ENCODE measurements around the gene PPAN. TPM values are rescaled to one million over a fixed set of nuclear protein-coding genes. Genes with fewer than 3 reads are reported as not detected.

PPAN gene, protein sequence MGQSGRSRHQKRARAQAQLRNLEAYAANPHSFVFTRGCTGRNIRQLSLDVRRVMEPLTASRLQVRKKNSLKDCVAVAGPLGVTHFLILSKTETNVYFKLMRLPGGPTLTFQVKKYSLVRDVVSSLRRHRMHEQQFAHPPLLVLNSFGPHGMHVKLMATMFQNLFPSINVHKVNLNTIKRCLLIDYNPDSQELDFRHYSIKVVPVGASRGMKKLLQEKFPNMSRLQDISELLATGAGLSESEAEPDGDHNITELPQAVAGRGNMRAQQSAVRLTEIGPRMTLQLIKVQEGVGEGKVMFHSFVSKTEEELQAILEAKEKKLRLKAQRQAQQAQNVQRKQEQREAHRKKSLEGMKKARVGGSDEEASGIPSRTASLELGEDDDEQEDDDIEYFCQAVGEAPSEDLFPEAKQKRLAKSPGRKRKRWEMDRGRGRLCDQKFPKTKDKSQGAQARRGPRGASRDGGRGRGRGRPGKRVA
- 81.1 TPM for total RNA-seq

DNA sequence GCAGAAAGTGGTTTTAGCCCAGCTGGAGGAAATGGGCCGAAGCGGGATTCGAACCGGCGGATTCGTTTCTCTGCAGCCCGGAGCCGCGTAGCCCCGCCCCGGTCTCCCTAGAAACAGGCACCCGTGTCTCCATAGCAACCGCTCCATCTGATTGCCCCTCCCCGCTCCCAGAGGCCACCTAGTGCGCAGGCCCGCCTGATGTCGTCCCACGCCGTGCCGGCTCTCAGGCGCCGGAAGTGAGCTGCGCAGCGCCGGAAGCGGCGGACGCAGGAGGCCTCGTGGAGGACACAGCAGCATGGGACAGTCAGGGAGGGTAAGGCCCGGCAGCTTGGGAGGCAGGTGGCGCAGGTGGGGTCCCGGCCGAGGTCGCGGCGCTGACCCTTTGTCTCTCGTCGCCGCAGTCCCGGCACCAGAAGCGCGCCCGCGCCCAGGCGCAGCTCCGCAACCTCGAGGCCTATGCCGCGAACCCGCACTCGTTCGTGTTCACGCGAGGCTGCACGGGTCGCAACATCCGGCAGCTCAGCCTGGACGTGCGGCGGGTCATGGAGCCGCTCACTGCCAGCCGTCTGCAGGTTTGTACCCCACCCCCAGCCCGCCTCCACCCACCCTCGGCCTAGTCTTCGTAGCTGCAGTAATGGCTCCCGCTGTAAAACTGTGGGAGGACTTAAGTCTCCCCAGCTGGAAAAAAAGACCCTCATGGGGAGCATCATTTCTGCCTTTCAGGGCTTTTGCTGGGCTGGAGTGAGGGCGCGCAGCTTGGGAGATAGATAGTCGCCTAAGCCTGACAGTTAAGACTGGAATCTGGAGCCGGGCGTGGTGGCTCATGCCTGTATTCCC lies at the start of gene PPAN:
Gene PPAN (plus strand): TSS at position 263 of the 837 bp plus-strand sequence. CDS start 33 bp downstream, at position 296.
- DNase-seq (ENCODE audit: low read depth in 2 of 3, low spot score in 2 of 3) = peak; percentile 96 to 99 (median 98)

DNA sequence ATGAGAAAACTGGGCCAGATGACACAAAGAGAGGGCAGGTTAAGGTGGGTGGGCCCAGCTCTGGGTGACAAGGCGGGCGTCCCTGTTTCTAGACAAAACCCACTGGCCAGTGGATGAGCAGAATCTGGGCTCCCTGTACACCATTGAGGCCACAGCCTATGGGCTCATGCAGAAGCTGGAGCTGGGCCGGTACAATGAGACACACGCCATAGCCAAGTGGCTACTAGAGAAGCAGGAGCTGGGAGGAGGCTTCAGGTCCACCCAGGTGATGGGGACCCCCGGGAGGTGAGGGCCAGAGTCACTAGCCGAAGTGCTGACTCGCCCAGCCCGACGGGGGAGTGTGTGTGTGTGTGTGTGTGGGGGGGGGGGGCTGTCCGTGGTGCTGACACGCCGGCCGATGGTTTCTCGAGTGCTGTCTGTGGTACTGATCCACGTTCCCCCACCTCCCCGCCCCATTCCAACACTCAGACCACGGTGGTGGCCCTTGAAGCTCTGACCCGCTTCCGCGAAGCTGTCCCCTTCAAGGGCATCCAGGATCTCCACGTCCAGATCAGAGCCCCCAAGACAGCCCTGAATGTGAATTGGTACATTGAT lies 44.3 kb upstream of the PPAN start:
- peak in 1 of 3 donors; percentile 9 for DNase-seq (ENCODE audit: low read depth in 2 of 3, low spot score in 2 of 3)

DNA sequence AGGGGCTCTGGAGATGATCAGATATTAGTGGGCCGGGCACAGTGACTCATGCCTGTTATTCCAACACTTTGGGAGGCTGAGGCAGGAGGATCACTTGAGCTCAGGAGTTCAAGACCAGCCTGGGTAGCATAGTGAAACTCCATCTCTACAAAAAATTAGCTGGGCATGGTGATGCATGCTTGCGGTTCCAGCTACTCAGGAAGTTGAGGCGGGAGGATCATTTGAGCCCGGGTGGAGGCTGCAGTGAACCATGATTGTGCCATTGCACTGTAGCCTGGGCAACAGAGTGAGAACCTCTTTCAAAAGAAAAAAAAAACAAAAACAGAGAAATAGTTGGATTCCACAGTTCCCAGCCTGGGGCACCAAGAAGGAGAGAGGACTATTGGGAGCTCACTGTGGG lies 38.0 kb upstream of the PPAN start:
- DNase-seq (ENCODE audit: low read depth in 2 of 3, low spot score in 2 of 3) = no peak

DNA sequence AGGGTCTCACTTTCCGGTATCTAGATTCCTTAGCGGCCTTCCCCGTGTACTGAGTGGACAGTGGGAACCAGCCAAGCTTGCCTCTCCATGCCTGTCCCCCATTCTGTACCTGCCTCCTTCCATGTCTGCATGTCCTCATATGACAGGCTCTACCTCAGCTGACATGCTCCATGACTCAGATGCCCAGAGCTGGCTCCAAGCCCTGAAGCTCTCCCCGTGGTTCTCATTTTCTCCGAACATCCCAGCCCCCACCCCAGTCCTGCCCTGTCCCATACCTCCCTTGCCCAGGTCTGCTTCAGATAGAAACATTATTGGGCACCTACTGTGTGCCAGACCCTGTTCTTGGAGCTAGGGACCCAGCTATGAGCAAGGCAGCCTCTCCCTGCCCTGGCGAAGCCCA lies 37.1 kb upstream of the PPAN start:
- DNase-seq (ENCODE audit: low read depth in 2 of 3, low spot score in 2 of 3) = no peak

DNA sequence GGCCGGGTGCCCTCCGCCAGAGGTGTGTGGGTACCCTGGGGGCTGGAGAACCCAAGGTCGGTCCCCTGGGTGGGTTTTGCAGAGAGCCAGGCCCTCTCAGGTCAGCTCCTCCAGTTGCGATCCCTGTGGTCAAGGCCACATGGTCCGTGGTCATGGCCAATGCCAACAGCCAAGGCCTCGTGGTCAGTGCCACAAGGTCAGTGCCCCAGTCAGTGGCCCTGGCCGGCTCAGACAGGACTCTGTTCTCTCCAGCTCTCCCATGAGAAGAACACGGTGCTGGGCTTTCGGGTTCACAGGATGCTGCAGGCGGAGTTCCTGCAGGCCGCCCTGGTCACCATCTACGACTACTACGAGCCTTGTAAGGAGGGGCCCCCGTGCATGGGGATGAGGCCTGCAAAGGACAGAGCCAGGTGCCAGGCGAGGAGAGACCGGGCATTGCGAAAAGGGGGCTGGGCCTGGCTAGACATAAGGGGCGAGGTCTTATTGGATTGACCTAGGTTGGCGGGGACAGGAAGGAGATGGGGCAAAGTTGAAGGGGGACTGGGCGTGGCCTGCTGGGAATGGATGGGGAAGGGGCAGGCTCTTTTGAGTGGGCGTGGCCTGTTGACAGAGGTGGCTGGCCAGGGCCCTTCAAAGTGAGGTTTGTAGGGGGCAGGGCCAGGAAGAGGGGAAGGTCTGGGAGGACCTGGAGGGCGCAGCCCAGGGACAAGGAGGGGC lies 35.3 kb upstream of the PPAN start:
- no peak for DNase-seq (ENCODE audit: low read depth in 2 of 3, low spot score in 2 of 3)

DNA sequence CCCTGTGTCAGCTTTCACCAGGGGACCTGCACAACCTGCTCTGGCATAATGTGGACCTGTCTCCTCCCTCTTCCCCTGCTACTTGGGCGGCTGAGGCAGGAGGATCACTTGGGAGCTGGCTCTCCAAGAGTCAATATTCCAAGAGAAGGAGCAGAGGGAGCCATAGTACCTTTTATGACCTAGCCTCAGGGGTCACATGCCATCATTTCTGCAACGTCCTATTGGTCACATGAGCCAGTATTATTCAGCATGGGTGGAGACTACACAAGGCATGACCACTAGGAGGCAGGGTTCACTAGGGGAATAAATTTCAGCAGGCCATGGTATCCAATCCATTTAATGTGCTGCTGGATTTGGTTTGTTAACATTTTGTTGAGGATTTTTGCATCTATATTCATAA lies 32.0 kb upstream of the PPAN start:
- DNase-seq (ENCODE audit: low read depth in 2 of 3, low spot score in 2 of 3) = peak in 1 of 3 donors; percentile 58

DNA sequence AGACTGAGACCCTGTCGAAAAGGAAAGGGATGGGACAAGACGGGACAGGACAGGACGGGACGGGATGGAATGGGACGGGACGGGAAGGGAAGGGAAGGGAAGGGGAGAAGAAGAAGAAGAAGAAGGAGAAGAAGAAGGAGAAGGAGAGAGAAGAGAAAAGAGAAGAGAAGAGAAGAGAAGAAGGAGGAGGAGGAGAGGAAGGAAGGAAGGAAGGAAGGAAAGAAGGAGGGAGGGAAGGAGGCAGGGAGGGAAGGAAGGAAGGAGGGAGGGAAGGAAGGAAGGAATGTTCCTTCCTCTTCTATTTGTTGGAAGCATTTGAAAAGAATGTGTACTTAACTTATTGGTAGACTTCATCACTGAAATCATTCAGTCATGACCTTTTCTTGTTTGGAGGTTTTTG lies 29.6 kb upstream of the PPAN start:
- no peak for DNase-seq (ENCODE audit: low read depth in 2 of 3, low spot score in 2 of 3)

DNA sequence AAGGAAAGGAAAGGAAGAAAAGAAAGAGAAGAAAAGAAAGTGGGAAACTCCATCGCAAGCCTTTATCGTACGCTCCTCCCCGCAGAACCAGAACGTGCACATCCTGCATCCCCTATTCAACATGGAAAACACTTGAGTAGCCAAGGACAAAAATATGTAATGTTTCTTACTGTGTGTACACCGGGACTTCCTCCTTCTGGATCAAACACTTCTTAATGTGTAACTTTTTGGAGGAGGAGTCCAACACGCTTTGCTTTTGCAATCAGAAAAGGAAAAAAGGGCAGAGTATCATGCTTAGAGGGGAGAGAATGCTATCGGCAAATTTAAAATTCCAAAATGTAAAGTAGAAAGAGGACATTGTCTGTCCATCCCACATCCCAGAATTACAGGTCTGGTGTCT lies 27.8 kb upstream of the PPAN start:
- DNase-seq (ENCODE audit: low read depth in 2 of 3, low spot score in 2 of 3) = no peak

DNA sequence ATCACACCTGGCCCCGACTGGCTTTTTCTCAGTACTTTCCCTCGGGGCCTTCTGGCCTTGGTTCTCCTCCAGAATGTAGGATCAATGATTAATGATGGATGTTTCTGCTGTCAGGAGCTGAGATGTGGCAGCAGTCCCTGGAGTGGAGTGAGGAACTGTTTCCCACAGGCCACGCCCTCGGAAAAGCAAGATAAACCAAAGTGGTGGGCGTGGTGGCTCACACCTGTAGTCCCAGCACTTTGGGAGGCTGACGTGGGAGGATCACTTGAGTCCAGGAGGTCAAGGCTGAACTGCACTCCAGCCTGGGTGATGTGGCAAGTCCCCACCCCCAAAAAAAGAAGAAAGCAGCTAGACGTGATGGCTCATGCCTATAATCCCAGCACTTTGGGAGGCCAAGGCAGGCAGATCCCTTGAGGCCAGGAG lies 27.1 kb upstream of the PPAN start:
- no peak for DNase-seq (ENCODE audit: low read depth in 2 of 3, low spot score in 2 of 3)

DNA sequence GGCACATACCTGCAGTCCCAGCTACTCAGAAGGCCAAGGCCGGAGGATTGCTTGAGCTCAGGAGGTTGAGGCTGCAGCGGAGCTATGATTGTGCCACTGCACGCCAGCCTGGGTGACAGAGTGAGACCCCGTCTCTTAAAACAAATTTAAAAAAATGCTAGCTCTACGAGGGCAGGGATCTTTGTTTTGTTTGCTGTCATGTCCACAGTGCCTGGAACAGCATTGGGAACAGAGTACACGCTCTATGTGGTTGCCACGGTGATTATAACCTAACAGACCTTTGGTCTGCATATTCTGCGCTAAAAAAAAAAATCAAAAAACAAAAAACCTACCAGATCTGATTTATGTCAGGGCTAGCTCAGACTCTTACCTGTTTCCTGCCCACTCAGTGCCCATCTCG lies 22.3 kb upstream of the PPAN start:
- DNase-seq (ENCODE audit: low read depth in 2 of 3, low spot score in 2 of 3) = no peak

DNA sequence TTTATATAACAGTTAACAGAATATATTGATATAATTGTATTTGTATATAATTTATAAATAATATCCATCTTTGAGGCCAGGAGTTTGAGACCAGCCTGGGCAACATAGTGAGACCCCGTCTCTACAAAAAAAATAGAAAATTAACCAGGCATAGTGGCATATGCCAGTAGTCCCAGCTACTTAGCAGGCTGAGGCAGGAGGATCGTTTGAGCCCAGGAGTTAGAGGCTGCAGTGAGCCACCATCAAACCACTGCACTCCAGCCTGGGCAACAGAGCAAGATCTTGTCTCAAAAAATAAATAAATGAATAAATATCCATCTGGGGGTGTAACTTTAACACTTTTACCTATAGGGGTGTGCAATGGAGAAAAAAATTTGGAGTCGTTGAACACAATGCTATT lies 21.4 kb upstream of the PPAN start:
- no peak for DNase-seq (ENCODE audit: low read depth in 2 of 3, low spot score in 2 of 3)

DNA sequence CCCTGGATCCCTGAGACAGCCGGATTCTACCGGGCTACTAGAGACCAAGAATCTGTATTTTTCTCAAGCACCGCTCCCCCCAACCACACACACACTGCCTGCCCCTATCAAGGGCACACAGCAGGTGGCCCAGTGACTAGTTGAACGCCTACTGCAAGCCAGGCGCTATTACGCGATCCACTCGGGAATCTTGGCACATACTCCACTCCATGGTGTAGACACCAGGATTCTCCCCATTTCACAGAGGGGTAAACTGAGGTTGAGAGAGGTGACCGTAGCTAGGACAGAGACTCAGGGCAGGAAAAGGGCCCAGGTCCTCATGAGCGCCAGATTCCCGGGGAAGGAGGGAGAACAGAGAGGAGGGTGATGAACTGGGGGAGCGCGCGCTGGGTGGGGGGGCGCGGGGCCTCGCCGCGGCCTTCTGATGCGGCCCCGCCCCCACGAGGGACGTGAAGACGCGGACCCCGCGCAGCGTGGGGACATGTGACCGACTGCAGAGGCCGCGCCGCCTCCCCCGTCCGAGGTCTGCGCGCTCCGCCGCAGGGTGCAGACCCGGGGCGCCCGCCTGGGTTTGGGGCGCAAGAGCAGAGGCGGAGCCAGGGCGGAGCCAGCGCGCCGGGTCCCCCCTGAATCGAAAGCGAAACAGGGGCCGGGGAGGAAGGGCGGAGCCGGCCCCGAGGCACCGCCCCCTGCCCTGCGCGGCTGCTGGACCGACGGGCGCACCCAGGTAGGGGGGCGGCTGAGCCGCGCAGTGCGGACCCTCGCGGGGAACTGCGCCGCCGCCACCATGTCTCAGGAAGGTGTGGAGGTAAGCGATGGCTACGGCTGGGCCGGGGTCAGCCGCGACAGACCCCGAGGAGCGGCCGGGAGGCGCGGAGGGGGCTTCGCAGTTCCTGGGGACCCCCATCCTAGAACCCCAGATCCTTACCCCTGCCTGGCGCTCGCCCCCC lies 20.2 kb upstream of the PPAN start, which contains the start of gene SHFL:
Gene SHFL (plus strand): TSS at position 677 of the 950 bp plus-strand sequence. CDS start 111 bp downstream, at position 788.
- peak in 2 of 3 donors; percentile 82 to 85 for DNase-seq (ENCODE audit: low read depth in 2 of 3, low spot score in 2 of 3)

DNA sequence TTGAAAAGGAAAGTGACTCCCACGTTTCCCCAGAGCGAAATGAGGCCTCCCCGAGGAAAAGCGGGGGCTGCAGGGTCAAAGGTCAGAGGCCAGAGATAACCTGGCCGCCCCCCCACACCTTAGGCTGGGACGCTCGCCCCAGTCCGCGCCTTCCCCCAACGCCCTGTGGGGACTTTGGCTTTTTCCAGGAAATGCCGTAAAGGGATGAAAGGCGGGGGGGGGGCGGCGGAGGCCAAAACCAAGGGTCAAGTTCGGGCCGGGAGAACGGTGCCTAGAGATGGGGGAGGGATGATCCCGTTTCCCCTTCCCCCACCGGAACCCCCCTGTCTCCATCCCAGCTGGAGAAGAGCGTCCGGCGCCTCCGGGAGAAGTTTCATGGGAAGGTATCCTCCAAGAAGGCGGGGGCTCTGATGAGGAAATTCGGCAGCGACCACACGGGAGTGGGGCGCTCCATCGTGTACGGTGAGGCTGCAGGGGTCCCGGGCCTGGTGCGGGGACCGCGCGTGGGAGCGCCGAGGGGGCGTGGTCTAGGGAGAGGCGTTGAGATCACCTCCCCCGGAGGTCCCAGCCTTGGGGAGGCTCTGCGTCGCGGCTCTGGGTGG lies 19.5 kb upstream of the PPAN start:
- no peak for DNase-seq (ENCODE audit: low read depth in 2 of 3, low spot score in 2 of 3)

DNA sequence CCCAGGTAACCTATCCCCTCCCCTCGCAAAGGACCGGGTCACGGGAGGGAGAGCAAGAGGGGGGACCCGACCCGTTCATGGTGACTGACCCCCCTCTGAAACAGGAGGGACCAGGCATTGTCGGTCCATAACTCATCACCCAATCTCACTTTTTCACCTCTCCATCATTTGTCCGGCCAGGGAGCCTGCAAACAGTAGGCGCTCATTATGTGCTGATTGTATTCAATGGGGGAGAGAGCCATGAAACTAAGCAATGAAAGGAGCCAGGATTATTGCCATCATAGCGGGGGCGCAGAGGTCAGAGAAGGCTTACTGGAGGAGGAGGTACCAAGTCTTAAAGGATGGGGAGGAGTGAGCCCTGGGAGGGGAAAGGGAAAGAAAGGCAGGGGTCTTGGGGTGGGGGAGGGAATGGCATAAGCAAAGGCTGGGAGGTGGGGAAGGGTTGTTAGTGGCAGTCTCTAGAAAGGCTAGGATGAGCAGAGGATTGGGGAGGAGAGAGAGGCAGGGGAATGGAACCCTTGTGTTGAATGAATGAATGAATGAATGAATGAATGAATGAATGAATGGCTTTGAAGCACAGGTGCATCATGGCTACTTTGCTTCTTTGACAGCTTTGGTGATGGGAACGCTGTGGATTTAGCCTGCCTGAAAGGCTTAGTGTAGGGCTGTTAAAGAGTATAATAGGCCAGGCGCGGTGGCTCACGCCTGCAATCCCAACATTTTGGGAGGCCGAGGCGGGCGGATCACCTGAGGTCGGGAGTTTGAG lies 18.7 kb upstream of the PPAN start:
- no peak for DNase-seq (ENCODE audit: low read depth in 2 of 3, low spot score in 2 of 3)

DNA sequence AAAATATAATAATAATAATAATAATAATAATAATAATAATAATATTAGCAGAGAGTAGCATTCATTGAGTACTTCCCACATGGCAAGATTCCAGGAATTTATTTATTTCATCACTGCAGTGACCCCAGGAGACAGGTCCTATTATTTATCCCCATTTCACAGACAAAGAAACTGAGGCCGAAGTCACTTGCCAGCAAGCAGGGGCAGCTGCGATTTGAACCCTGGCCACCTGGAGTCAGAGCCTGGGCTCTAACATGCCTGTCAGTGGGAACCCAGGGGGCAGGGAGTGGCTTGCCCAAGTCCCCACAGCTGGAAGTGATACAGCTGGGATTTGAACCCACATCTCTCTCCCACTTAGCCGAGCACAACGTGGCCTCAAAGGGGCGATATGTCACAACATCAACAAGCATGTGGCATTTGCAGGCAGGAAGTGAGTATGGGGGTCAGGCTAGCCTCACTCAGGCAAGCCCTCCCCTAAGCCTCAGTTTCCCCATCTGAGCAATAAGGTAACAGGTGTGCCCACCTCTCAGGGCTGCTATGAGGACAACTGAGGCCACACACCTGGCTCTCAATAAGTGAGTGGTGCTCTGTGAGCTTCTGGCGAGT lies 17.1 kb upstream of the PPAN start:
- no peak for DNase-seq (ENCODE audit: low read depth in 2 of 3, low spot score in 2 of 3)

DNA sequence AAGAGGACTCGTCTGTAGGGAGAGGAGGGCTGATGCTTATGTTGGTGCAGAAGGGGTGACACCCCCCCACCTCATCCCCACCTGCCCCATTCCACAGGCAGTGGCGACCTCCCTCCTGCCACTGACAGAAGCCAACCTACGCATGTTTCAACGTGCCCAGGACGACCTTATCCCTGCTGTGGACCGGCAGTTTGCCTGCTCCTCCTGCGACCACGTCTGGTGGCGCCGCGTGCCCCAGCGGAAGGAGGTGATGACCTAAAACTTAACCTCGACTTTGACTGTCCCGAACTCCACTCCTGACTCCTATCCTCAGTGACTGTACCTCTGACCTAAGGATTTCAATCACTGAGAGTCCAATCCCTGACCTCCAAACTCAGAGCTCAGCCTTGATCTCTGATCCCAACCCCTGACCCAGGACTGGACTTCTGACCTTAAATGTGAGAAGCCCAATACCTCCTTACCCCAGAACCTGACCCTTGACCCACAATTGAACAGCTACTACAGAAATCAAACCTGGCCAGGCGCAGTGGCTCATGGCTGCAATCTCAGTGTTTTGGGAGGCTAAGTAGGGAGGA lies 16.3 kb upstream of the PPAN start:
- no peak for DNase-seq (ENCODE audit: low read depth in 2 of 3, low spot score in 2 of 3)

DNA sequence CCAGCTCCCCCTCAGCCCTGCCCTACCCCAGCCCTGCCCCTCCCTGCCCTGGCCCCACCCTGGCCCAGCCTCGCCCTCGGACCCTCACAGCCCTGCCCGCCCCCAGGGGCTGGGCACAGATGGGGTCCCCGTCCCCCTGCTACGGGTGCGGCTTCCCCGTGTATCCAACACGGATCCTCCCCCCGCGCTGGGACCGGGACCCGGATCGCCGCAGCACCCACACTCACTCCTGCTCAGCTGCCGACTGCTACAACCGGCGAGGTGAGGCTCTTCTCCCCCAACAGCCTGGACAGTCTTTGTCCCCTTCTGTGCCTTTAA lies 14.8 kb upstream of the PPAN start:
- no peak for DNase-seq (ENCODE audit: low read depth in 2 of 3, low spot score in 2 of 3)
